MM.1S (cell line): ENCODE measurements around the gene SOX18.
"Not testable (repeated sequence)": the region's sequence is repeated elsewhere in the genome, so short reads cannot be mapped to it uniquely, and the experiment has no call there.

Experiments used
- DNase-seq: peaks from one replicate; pipeline ENCODE4 v3.0.0-alpha.2; 2015
- H2AFZ ChIP-seq: fragments of 300-600 bp; sonication (generic); 2 replicates; pipeline ENCODE4 v1.6.0; 2016; ENCODE audit warnings: antibody characterized with exemption, low read length
- H3F3A ChIP-seq: fragments of 300-600 bp; sonication (generic); 2 replicates; pipeline ENCODE4 v1.6.1; 2016; ENCODE audit warnings: mild to moderate bottlenecking, antibody characterized with exemption, low read length, moderate library complexity, mixed read lengths; ENCODE audit not compliant: insufficient read depth
- H3K27ac ChIP-seq: fragments of 300-600 bp; sonication (generic); 2 replicates; pipeline ENCODE4 v1.5.1; 2016; ENCODE audit warnings: mild to moderate bottlenecking, low read length
- H3K27me3 ChIP-seq: fragments of 300-600 bp; sonication (generic); replicated peaks from 2 replicates; pipeline ENCODE4 v1.6.0; 2016; ENCODE audit warnings: low read length; ENCODE audit not compliant: insufficient read depth
- H3K36me3 ChIP-seq: fragments of 300-600 bp; sonication (generic); replicated peaks from 2 replicates; pipeline ENCODE4 v1.6.1; 2016; ENCODE audit warnings: mild to moderate bottlenecking, low read length, mixed read lengths; ENCODE audit not compliant: insufficient read depth
- H3K4me1 ChIP-seq: fragments of 300-600 bp; sonication (generic); 2 replicates; pipeline ENCODE4 v1.6.1; 2016; ENCODE audit warnings: low read length, mixed read lengths
- H3K4me2 ChIP-seq: fragments of 300-600 bp; sonication (generic); 2 replicates; pipeline ENCODE4 v1.6.0; 2016; ENCODE audit warnings: low read depth, low read length
- H3K4me3 ChIP-seq: fragments of 300-600 bp; sonication (generic); 2 replicates; pipeline ENCODE4 v1.5.1; 2016; ENCODE audit warnings: low read length, mixed read lengths
- H3K79me2 ChIP-seq: fragments of 300-600 bp; sonication (generic); 2 replicates; pipeline ENCODE4 v1.6.1; 2016; ENCODE audit warnings: mixed run types, low read length, mixed read lengths
- H3K9ac ChIP-seq: fragments of 300-600 bp; sonication (generic); 2 replicates; pipeline ENCODE4 v1.6.1; 2016; ENCODE audit warnings: low read length, mixed read lengths
- H3K9me2 ChIP-seq: fragments of 300-600 bp; sonication (generic); replicated peaks from 2 replicates; pipeline ENCODE4 v1.6.1; 2016; ENCODE audit warnings: mild to moderate bottlenecking, low read length, mixed read lengths; ENCODE audit not compliant: insufficient read depth
- H3K9me3 ChIP-seq: fragments of 300-600 bp; sonication (generic); replicated peaks from 2 replicates; pipeline ENCODE4 v1.6.1; 2016; ENCODE audit warnings: mild to moderate bottlenecking, low read length, mixed read lengths; ENCODE audit not compliant: insufficient read depth
- H4K20me1 ChIP-seq: fragments of 300-600 bp; sonication (generic); 2 replicates; pipeline ENCODE4 v1.6.1; 2016; ENCODE audit warnings: mild to moderate bottlenecking, low read length, moderate library complexity, mixed read lengths; ENCODE audit not compliant: insufficient read depth
- CTCF ChIP-seq: fragments of 300-600 bp; sonication (generic); IDR thresholded peaks from 2 replicates; pipeline ENCODE4 v1.5.1; 2016; ENCODE audit warnings: antibody characterized with exemption, low read length, mixed read lengths
- EZH2 ChIP-seq: fragments of 300-600 bp; sonication (generic); optimal IDR thresholded peaks from 2 replicates; pipeline ENCODE3; 2017; ENCODE audit warnings: low read depth, mild to moderate bottlenecking, antibody characterized with exemption, low read length, mixed read lengths
- EZH2phosphoT487 ChIP-seq: fragments of 300-600 bp; sonication (generic); IDR thresholded peaks from 2 replicates; pipeline ENCODE4 v1.6.1; 2018; ENCODE audit warnings: antibody characterized with exemption, low read length

SOX18 gene

DNA sequence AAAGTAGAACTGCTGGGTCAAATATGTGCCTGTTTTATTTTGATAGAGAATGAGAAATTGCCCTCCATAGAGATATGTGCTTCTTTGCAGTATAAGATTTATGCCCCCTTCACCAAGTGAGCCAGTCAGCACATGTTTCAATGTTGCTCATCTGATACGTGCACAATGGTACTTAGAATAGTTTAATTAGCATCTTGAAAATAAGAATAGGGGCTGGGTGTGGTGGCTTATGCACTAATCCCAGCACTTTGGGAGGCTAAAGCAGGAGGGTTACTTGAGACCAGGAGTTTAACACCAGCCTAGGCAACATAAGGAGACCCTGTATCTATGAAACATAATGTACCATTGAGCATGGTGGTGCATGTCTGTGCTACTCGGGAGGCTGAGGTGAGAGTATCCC is 33.8 kb downstream of the SOX18 start:
- Histone ChIP-seq H4K20me1 (no peaks in the 10 kb centered on the region), H3K9me3 (no peaks in the 10 kb centered on the region), H3K9me2 (no peaks in the 10 kb centered on the region), H3K4me1 (no peaks in the 10 kb centered on the region), H3F3A (no peaks in the 10 kb centered on the region), H3K36me3 (peaks cover 4% of the 10 kb centered on the region), H3K27me3 (no peaks in the 10 kb centered on the region), H3K4me3 (no peak overlapping the region), H3K4me2 (no peak overlapping the region), H3K9ac (no peak overlapping the region), H2AFZ (no peak overlapping the region), H3K27ac (no peak overlapping the region), H3K79me2 (no peaks in the 10 kb centered on the region; the same call in 1 of the 2 replicates)
- TF ChIP-seq EZH2phosphoT487 (no peak), EZH2 (no peak), CTCF (no peak)
- no peak for DNase-seq

DNA sequence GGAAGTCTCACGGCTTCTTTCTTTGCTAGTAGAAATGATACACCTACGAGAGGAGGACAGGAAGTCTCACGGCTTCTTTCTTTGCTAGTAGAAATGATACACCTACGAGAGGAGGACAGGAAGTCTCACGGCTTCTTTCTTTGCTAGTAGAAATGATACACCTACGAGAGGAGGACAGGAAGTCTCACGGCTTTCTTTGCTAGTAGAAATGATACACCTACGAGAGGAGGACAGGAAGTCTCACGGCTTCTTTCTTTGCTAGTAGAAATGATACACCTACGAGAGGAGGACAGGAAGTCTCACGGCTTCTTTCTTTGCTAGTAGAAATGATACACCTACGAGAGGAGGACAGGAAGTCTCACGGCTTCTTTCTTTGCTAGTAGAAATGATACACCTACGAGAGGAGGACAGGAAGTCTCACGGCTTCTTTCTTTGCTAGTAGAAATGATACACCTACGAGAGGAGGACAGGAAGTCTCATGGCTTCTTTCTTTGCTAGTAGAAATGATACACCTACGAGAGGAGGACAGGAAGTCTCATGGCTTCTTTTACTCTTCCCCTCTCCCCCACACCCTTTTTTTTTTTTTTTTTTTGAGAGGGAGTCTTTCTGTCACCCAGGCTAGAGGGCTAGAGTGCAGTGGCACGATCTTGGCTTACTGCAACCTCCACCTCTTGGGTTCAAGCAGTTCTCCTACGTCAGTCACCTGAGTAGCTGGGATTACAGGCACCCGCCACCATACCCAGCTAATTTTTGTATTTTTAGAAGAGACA is 36.9 kb downstream of the SOX18 start:
- H3K27me3 ChIP-seq, H3K4me2 ChIP-seq, H3K9me3 ChIP-seq, H3K79me2 ChIP-seq, H3F3A ChIP-seq, H3K4me1 ChIP-seq, H3K27ac ChIP-seq, H2AFZ ChIP-seq, H3K9me2 ChIP-seq, H3K4me3 ChIP-seq, H4K20me1 ChIP-seq, DNase-seq, H3K9ac ChIP-seq: not testable (repeated sequence)
- H3K36me3 ChIP-seq = peaks cover 18% of the 10 kb centered on the region

DNA sequence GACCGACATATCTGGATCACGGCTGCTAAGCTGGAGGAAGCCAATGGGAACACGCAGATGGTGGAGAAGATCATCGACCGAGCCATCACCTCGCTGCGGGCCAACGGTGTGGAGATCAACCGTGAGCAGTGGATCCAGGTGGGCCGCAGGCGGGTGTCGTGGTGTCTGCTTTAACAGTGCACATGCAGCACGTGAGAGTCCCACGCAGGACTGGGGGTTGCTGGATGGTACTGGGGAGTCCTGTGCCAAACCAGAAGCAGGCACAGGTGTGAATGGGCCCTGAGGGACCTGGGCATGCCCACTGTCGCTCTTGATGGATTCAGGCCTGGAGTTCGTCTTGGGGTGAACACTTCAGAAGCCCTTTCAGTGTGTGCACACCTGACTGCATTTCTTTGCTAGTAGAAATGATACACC is 38.1 kb downstream of the SOX18 start:
- no peaks in the 10 kb centered on the region for H3K27me3 ChIP-seq
- H4K20me1 ChIP-seq = no peaks in the 10 kb centered on the region
- H3K36me3 ChIP-seq = peaks cover 18% of the 10 kb centered on the region
- no peaks in the 10 kb centered on the region for H3K4me1 ChIP-seq
- no peaks in the 10 kb centered on the region for H3K9me2 ChIP-seq
- H3F3A ChIP-seq = no peaks in the 10 kb centered on the region
- no peak overlapping the region for H2AFZ ChIP-seq
- H3K27ac ChIP-seq = no peak overlapping the region
- peaks cover 8% of the 10 kb centered on the region for H3K79me2 ChIP-seq
- no peaks in the 10 kb centered on the region for H3K9me3 ChIP-seq
- no peak overlapping the region for H3K9ac ChIP-seq
- no peak overlapping the region for H3K4me2 ChIP-seq
- DNase-seq = no peak
- no peak overlapping the region for H3K4me3 ChIP-seq
- TF ChIP-seq EZH2 (no peak), EZH2phosphoT487 (no peak), CTCF (no peak)

- no peak for DNase-seq
- Histone ChIP-seq H3K4me1 (no peaks in the 10 kb centered on the region), H3K4me2 (no peak overlapping the region), H4K20me1 (no peaks in the 10 kb centered on the region), H3K9ac (no peak overlapping the region), H2AFZ (no peak overlapping the region), H3K27ac (no peak overlapping the region), H3F3A (no peaks in the 10 kb centered on the region), H3K36me3 (peaks cover 18% of the 10 kb centered on the region), H3K27me3 (no peaks in the 10 kb centered on the region), H3K79me2 (peaks cover 8% of the 10 kb centered on the region), H3K9me2 (no peaks in the 10 kb centered on the region), H3K4me3 (no peak overlapping the region), H3K9me3 (no peaks in the 10 kb centered on the region)
- TF ChIP-seq CTCF (no peak), EZH2 (no peak), EZH2phosphoT487 (no peak)
Measured at GRCh38 chr20:64010711-64011237, 38.7 kb downstream of the SOX18 start.
